Neural progenitor cell (in vitro differentiated cells): ENCODE measurements around the gene LRP2BP.

Experiments used
- CTCF ChIP-seq: fragments of 200-600 bp; sonication (generic); IDR thresholded peaks from 2 replicates; pipeline ENCODE4 v1.5.1; 2017; ENCODE audit warnings: antibody characterized with exemption, mild to moderate bottlenecking
- EZH2 ChIP-seq: fragments of 200-600 bp; sonication (generic); IDR thresholded peaks from 2 replicates; pipeline ENCODE4 v1.6.1; 2017; ENCODE audit warnings: antibody characterized with exemption, mild to moderate bottlenecking, moderate library complexity
- EZH2phosphoT487 ChIP-seq: fragments of 200-600 bp; sonication (generic); IDR thresholded peaks from 2 replicates; pipeline ENCODE4 v1.6.1; 2017; ENCODE audit warnings: antibody characterized with exemption

DNA sequence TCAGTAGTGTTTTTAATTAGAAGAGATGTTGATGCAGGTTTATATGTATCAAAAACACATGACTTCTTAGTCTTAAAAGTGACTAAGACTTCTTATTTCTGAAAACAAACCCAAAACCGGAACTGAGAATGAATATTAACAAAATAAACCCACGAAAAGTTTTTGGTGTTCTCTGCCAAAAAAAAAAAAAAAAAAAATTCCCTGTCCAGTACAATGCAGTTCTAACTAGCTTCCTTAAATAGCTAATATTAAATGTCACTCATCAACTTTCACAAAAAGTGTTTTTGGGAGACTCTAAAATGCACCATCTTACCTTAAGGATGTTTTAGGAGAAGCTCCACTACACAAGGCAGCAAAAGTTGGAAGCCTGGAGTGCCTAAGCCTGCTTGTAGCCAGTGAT is 2.9 kb upstream of the LRP2BP start:
- TF ChIP-seq CTCF, result no peak
- TF ChIP-seq EZH2phosphoT487, result no peak
- TF ChIP-seq EZH2, result no peak
